HG03354 (cell line): ENCODE results near the gene ANP32A.
"Not testable (repeated sequence)": the region's sequence is repeated elsewhere in the genome, so short reads cannot be mapped to it uniquely, and the experiment has no call there.

Source experiments
- ATAC-seq: cut with Tn5 transposase; IDR thresholded peaks from one replicate; pipeline ENCODE4 v1.9.1; 2021; ENCODE audit warnings: mild to moderate bottlenecking; ENCODE audit not compliant: unreplicated experiment, poor library complexity, severe bottlenecking

The ANP32A gene

DNA sequence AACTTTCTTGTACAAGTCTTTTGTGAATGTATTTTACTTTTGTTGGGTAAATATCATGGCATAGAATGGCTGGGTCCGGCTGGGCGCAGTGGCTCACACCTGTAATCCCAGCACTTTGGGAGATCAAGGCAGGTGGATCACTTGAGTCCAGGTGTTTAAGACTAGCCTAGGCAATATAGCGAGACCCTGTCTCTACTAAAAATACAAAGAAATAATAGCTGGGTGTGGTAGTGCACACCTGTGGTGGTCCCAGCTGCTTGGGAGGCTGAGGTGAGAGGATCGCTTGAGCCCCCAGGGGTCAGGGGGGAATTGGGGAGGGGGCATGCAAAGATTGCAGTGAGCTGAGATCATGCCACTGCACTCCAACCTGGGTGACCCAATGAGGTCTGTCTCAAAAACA, 52.9 kb downstream of the ANP32A start:
- ATAC-seq, result no peak

DNA sequence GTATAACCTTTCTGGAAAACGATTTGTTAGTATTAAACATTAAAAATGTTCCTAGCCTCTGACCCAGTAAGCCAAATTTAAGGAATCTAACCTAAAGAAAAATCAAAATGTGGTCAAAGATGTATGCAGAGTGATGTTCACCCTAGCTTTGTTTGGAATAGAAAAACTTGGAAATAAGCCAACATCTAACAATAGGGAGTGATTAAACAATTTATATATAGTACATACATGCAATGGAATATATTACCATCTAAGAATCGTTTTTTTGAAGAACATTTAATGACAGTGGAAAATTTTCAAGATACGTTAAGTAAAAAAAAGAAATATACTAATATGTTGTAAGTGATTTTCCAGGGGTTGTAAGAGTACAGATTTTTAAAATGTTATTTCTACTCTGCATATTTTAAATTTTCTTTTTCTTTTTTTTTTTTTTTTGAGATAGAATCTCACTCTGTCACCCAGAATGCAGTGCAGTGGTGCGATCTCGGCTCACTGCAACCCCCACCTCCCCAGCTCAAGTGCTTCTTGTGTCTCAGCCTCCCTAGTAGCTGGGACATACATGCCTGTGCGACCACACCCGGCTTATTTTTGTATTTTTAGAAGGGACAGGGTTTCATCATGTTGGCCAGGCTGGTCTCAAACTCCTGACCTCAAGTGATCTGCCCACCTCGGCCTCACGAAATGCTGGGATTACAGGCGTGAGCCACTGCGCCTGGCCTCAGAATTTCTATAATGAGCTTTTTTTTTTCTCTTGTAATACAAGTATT, 54.9 kb downstream of the ANP32A start:
- no peak for ATAC-seq

DNA sequence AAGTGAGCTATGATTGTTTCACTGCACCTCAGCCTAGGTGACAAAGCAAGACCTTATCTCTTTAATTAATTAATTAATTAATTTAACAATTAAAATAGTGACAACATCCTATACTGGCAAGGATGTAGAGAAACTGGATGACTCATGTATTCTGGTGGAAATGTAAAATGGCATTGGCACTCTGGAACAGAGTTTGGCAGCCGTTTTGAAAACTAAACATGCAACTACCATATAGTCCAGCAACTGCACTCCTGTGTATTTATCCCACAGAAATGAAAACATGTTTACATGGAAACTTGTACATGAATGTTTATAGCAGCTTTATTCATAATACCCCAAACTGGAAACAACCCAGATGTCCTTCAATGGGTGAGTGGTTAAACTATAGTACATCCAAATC, 56.6 kb downstream of the ANP32A start:
- no peak for ATAC-seq

DNA sequence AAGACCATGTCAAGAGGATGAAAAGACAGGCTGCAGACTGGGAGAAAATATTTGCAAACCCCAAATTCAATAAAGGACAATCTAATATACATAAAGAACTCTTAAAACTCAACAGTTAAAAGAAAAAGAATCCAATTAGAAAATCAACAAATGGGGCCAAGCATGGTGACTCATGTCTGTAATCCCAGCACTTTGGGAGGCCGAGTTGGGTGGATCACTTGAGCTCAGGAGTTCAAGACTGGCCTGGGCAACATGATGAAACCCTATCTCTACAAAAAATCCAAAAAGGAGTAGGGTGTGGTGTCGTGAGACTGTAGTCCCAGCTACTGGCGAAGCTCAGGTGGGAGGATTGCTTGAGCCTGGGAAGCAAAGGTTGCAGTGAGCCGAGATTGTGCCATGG, 57.6 kb downstream of the ANP32A start:
- ATAC-seq, result no peak

DNA sequence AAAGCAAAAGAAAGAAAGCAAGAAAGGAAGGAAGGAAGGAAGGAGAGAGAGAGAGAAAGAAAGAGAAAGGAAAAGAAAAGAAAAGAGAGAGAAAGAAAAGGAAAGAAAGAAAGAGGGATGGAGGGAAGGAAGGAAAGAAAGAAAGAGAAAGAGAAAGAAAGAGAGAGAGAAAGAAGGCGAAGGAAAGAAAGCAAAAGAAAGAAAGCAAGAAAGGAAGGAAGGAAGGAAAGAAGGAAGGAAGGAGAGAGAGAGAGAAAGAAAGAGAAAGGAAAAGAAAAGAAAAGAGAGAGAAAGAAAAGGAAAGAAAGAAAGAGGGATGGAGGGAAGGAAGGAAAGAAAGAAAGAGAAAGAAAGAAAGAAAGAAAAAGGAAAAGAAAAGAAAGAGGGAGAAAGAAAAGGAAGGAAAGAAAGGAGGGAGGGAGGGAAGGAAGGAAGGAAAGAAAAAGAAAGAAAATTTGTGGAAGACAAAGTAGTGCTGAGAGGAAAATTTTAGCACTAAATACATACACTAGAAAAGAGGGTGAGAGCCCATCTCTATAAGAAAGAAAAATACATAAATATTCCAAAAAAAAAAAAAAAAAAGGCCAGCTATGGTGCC, 60.6 kb downstream of the ANP32A start:
- ATAC-seq, result not testable (repeated sequence)

DNA sequence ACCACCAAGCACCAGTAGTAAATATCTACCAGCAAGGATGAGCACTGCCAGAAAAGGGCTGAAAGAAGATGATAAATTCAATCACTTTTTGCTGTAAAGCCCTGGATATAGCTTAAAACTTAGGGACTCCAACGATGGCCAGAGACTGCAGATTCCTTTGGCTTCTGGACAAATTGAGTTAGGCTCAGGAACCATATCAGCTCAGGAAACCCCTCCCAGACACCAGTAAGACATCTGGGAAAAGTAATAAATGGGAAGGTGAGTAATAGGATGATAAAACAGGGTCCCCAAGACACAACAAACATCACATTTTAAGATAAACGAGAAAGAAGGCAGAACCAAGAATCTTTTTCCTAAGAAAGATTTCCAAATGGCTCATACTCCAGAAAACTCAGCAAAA, 65.0 kb downstream of the ANP32A start:
- no peak for ATAC-seq

DNA sequence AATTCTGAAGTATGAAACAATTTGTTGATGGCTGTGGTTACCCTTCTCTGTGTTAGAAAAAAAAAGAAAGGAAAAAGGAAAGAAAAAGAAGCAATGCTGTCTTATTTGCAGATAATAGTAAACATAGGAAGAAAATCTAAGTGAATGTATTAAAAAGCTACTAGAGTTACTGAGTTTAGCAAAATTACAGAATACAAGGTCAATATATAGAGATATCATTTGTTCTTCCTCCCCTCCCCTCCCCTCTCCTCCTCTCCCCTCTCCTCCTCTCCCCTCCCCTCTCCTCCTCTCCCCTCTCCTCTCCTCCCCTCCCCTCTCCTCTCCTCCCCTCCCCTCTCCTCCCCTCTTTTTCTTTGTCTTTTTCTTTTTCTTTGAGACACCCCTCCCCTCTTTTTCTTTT, 69.1 kb downstream of the ANP32A start:
- no peak for ATAC-seq

DNA sequence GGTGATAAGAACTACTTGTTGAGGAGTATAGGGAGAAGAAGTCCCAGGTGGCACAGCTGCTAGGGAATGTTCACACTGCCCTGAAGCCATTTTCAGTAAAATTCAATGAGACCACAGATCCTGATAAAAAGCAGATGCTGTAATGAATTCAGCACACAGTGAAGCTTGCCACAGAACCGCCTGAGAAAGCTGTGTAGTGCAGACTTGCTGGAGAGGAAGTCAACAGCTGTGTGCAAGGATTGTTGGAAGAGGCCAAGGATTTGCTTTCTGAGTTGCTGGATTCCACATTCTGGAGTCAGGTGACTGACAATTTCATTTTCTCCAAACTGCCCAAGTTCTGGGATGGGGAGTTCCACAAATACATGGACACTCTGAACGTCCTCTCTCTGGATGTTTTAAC, 70.9 kb downstream of the ANP32A start:
- ATAC-seq, result no peak

DNA sequence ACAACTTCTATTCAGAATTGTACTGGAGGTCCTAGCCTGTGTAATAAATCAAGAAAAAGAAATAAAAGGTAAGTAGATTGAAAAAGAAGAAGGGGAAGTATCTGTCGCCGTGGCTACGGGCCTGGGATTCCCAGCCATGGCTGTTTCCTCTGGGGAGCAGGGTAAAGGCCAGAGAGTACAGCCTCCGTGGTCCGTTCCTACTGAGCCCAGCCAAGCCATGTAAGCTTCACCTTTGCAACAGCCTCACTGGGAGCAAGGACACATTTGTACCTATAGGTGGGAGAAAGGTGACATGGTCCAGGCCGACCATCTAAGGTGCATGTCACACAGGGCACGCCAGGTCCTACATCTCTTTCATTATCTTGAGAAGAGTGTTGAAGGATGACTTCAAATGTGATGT, 71.3 kb downstream of the ANP32A start:
- no peak for ATAC-seq

DNA sequence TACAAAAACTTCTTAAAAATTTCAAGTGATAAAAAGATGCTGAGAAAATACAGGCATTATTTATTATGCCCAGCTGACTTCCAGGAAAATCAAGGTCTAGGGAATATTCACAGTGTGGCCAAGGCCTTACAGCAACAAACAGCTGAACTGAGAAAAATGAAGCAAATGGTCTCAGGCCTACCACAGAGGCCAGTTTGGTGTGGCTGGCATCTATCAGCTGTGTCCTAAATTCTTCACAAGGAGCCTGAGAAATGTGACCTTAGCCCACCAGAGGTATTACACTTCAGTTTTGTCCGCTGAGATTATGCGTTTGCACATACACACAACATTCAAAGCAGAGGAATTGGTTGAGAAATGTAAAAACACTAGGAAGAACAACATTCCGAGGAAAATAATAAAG, 77.4 kb downstream of the ANP32A start:
- no peak for ATAC-seq

DNA sequence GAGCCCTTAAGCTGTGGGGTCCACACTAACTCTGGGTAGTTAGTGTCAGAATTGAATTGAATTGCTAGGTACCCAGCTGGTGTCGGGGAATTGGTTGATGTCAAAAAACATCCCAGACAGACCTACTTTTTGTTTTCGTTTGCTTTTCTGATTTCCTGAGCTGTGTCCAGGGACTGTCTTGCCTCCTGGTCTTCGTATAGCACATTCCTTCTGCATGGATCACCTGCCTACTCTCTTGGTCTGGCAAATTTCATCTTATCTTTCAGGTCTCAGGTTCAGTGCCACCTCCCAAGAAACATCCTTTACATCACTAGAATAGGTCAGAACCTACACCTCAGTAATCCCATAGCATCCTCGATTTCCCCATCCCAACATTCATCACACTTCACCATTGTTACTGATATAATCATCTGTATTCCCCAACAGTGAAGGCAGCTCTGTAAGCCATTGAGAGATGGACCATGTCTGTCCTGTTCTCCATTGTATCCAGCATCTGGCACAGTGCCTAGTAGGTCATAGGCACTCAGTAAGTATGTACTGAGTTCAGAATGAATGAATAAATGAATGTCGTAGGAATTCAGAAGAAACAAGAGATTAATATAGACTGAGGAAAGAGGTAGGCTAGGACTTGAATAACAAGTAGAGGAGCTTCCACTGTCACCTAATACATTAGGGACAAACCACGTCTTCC, 81.2 kb downstream of the ANP32A start:
- ATAC-seq, result no peak

DNA sequence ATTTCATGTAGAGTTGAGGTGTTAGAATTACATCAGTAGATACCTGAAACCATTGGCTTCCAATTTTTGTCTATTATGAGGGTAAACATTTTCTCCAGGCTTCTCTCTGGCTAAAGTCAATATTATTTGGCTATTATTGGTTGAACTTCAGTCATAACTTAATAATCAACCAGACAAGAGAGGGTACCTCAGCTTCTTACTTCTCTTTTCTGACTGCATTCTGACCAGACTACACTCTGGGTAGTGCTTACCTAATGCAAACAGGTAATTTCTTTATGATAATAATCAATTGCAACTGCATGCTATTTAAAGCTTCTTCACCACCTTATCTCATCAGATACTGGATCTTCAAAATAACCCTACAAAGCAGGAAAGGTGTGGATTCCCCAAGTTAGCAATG, 85.1 kb downstream of the ANP32A start:
- no peak for ATAC-seq

DNA sequence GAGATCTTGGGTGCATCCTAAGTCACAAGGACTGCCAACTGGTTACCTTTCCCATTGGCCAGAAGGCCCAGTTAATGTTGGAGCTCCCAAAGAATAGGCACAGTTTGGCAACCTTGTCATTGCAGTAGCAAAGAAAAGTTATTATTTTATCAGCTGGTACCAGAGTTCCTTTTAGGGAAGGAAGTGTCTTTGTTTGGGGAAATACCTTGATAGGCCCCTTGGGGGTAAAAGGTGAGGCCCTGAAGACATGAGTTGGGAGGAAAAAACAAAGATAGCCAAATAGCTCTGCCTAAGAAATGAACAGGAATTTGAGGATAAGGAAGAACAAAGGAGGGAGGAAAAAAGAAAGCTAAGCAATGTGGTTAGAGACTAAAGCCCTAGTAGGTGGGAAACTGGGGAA, 85.8 kb downstream of the ANP32A start:
- no peak for ATAC-seq

DNA sequence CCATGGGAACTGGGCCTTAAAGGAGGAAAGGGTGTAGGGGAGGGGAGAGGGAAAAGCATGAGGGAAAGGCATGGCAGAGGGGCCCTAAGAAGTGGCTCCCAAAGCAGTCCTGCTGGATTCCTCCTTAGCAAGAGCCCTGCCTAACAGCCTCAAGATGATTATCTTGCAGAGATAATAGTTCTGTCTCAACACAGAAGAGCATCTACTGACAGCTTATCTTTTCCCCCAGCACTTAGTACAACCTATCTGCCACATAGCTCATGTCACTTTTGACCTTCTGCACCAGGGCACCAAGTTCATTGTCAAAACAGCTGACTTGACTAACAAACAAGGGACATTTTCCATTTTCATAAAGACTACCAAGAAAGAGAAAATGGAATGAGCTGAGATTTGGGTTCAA, 86.3 kb downstream of the ANP32A start:
- ATAC-seq, result no peak

DNA sequence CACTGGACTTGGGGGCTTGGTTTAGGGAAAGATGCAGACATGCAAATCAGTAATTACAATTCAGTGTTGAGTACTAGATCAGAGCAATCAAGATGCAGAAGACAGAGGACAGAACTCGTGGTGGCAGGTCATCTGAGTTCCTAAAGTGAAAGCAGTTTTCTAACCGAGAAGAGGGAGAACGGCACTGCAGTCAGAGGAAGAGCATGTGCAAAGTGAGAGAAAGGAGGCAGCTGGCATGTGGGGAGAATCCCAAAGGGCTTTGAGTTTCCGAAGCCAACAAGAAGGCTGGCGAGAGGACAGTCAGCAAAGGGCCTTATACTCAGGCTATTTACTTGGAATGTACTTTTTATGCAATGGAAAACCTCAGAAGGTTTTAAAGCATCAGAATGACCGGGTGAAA, 87.0 kb downstream of the ANP32A start:
- no peak for ATAC-seq

DNA sequence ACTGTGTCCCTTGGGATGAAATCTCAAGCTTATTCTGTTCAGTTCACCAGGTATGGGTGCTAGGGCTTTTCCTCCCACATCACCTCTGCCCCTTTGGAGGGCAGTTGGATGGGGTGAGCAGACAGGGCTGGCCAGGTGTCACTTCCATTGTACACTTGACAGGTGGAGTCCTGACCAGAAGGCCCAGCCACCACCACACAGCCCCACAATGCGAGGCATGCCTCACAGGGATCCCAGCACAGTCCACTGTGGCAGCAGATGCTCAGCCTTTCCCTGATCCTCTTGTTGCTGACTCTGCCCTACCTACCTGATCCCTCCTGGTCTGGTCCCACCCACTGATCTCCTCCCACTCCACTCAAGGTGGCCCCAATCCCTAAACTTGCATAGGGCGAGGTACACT, 88.2 kb downstream of the ANP32A start:
- ATAC-seq, result no peak

DNA sequence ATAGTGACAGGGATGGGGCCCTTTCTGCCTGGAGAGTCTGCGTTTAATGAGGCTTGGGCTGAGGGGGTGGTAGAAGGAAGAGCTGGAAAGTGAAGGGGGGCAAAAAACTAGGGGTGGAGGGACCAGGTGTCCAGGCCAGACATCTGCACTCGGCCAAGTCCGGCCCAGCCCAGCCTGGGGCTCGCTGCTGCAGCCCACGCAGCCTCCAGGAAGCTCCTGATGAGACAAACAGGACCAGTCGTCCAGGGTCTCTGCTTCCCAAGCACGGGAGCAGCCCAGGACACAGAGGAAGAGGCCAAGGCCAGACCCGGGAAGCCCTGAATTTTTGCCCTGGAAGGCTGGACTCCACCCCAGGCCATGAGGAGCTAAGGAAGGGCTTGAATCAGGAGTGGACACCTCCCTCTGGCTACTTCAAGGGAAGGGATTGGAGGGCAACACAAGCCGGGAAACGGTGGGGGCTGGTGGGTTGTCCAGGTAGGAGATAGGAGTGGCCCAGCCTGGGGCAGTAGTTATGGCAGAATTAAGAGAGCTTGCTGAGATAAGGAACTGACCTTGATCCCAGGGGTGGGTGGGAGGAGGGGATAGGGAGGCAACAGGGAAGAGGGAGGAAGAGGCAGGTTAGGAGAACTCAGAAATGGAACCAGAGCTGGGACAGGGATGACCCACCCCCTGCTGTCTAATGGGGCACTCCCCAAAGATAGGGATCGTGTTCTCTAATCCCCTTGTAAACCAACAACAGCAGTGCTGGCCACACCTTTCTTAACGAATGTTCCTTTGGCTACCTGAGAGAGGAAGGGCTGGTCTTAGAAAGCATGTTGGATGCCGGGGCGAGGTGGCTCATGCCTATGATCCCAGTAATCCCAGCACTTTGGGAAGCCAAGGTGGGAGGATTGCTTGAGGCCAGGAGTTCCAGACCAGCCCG, 89.5 kb downstream of the ANP32A start:
- no peak for ATAC-seq

DNA sequence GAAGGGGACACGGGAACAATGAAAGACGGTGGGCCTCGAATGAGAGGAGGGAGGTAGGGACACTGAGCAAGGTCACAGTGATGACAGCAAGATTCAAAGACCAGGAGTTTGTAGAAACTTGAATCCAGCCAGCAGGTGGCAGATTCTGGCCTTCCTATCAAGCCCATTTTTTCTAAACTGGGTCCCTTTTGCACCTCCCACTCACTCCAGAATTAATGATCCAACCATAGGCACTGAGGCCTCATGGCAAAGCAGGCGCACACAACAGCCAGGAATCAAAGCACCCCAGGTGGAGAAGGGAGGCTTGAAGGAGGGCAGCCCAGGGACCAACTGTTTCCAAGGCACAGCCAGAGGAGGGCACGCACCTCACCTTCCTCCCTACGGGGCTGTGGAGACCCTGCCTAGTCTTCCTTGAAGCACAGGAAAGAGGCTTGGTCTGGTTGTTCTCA, 90.2 kb downstream of the ANP32A start:
- no peak for ATAC-seq

DNA sequence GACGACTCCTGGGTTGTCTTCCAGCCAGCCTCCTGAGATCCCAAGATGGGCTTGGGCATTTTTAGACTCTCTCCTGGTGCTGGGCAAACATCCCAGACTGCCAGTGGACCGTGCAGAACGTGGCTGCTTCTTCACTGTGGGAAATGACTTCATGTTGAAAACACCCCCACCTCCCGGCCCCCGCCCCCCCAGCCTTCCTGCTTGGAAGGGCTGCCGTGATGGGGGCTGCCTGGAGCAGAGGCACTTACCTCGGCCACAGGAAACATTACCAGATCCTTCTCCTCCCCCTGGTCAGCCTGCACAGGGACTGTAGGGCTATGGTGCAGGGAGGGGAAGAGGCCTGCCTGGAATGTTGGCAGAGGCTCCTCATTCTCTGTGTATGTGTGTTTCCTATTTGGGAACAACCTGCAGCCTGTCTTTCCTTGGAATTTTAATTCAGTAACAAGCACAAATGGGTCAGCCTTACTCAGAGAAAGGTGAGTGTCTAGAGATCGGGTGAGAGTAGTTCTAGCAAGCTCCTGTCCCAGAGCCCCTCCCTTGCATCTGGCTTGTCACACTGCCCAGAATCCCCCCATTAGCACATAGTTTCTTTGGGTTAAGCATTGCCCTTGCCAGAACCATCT, 90.8 kb downstream of the ANP32A start:
- no peak for ATAC-seq
